GM21723 (cell line): ENCODE data around the gene CD244.
"Not testable (repeated sequence)": the region's sequence is repeated elsewhere in the genome, so short reads cannot be mapped to it uniquely, and the experiment has no call there.

Source experiments
- ATAC-seq: cut with Tn5 transposase; IDR thresholded peaks from one replicate; pipeline ENCODE4 v1.9.1; 2021; ENCODE audit warnings: mild to moderate bottlenecking, moderate library complexity; ENCODE audit not compliant: unreplicated experiment

CD244 gene

GRCh38 chr1:160862203-160863060 is at the start of gene CD244:
CD244 (minus strand) TSS chr1:160862887; CDS start chr1:160862677, 210 bp downstream.
- peak; percentile 84 for ATAC-seq

GRCh38 chr1:160911925-160912324 is 49.2 kb upstream of the CD244 start:
- no peak for ATAC-seq

- ATAC-seq, result no peak
Observed at GRCh38 chr1:160911441-160911840, 48.8 kb upstream of the CD244 start.

- ATAC-seq, result no peak
Observed at GRCh38 chr1:160910170-160910750, 47.6 kb upstream of the CD244 start.

- no peak for ATAC-seq
Observed at GRCh38 chr1:160907976-160908375, 45.3 kb upstream of the CD244 start.

GRCh38 chr1:160905617-160905989 is 42.9 kb upstream of the CD244 start:
- no peak for ATAC-seq

- no peak for ATAC-seq
Observed at GRCh38 chr1:160904783-160905616, 42.3 kb upstream of the CD244 start.

GRCh38 chr1:160902251-160902650 is 39.6 kb upstream of the CD244 start:
- ATAC-seq, result not testable (repeated sequence)

GRCh38 chr1:160901768-160902167 is 39.1 kb upstream of the CD244 start:
- no peak for ATAC-seq

- ATAC-seq, result not testable (repeated sequence)
Observed at GRCh38 chr1:160900683-160901082, 38.0 kb upstream of the CD244 start.

- not testable (repeated sequence) for ATAC-seq
Observed at GRCh38 chr1:160894368-160895135, 31.9 kb upstream of the CD244 start.

- no peak for ATAC-seq
Observed at GRCh38 chr1:160891474-160891873, 28.8 kb upstream of the CD244 start.

- no peak for ATAC-seq
Observed at GRCh38 chr1:160888926-160889325, 26.2 kb upstream of the CD244 start.

GRCh38 chr1:160887071-160887470 is 24.4 kb upstream of the CD244 start:
- no peak for ATAC-seq

- ATAC-seq, result no peak
Observed at GRCh38 chr1:160885042-160885441, 22.4 kb upstream of the CD244 start, which contains the start of gene ITLN1. ITLN1 (minus strand) TSS chr1:160885180; CDS start chr1:160884877, 303 bp downstream.

GRCh38 chr1:160884579-160884978 is 21.9 kb upstream of the CD244 start:
- no peak for ATAC-seq

GRCh38 chr1:160883581-160884513 is 21.2 kb upstream of the CD244 start:
- ATAC-seq, result no peak

- ATAC-seq, result no peak
Observed at GRCh38 chr1:160882582-160882981, 19.9 kb upstream of the CD244 start.

- not testable (repeated sequence) for ATAC-seq
Observed at GRCh38 chr1:160881264-160881663, 18.6 kb upstream of the CD244 start.
